Measurements from ENCODE around the gene WIPF1. TPM values are rescaled to one million over a fixed set of nuclear protein-coding genes. Genes with fewer than 3 reads are reported as not detected.

Gene WIPF1
- total and polyA plus RNA-seq, 3 experiments from 2014 or later = 200 to 326 (median 317) TPM

DNA sequence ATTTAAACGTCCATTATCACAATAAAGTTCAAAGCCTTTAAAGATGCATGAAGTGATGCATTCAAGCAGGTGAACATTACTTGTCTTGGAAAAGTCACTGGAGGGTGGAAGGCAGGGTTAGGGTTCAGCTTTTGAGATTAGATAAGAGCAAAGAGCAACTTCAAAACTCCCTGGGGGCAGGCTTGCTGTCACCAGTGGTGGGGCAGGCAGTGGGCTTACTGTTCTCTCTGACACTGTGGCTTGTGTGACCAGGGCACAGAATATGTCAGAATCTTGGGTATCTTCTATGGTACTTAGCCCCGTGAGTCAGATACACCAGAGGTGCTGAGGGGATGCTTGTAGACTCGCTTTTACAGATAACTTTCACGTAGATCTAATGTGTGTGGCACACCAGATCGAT lies 52.8 kb downstream of the WIPF1 start:
- peaks cover 3 to 21% (median 5%) of the 10 kb centered on the region in 3 donors for H3K4me1 Mint-ChIP-seq
- no peaks in the 10 kb centered on the region for H3K4me1 ChIP-seq (ENCODE audit: insufficient read depth, low read length)
- H3K9me3 Mint-ChIP-seq = no peaks in the 10 kb centered on the region
- H3K9me3 ChIP-seq (ENCODE audit: low read length) = no peaks in the 10 kb centered on the region
- H3K27me3 Mint-ChIP-seq = peaks cover 0 to 1% of the 10 kb centered on the region in 2 donors
- H3K4me3 Mint-ChIP-seq = no peak overlapping the region
- POLR2A ChIA-PET = no interaction called here
- peak overlapping the region in 2 of 8 donors; percentile 36 to 47 for H3K27ac Mint-ChIP-seq
- no peak for DNase-seq
- no peaks in the 10 kb centered on the region for H3K36me3 ChIP-seq (ENCODE audit: insufficient read depth, low read length)
- H3K27ac ChIP-seq (ENCODE audit: low read depth, low read length) = no peak overlapping the region
- H3K4me3 ChIP-seq (ENCODE audit: low read length) = no peak overlapping the region
- peaks cover 0 to 13% (median 2%) of the 10 kb centered on the region in 3 donors for H3K36me3 Mint-ChIP-seq
- CTCF ChIA-PET = interaction anchor here (1.3 kb wide), 1 partner anchor 72 kb away, joined by 4 read pairs; no protein-coding TSS in a partner anchor
- H3K27me3 ChIP-seq (ENCODE audit: insufficient read depth, low read length, poor library complexity, severe bottlenecking) = no peaks in the 10 kb centered on the region

DNA sequence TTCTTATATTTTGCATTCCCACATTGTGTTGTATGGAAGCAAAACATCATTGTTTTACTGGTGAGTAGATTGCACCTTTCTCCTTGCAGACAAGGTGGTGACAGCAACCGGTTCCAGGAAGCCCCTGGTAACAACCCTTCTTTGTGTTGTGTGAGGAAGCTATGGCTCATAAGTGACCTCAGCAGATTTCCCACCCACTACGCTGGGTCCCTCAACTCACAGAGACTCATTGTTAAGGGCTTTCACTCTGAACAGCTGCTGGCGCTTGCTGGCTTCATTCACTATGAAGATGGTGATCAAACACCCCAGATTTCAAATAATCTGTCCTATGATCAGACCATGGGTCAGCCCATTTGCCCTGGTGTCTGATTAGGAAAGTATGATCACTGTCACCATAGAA lies 53.4 kb downstream of the WIPF1 start:
- Histone ChIP-seq H3K27ac (ENCODE audit: low read depth, low read length) (no peak overlapping the region), H3K4me3 (ENCODE audit: low read length) (no peak overlapping the region), H3K4me1 (ENCODE audit: insufficient read depth, low read length) (no peaks in the 10 kb centered on the region), H3K9me3 (ENCODE audit: low read length) (no peaks in the 10 kb centered on the region), H3K27me3 (ENCODE audit: insufficient read depth, low read length, poor library complexity, severe bottlenecking) (no peaks in the 10 kb centered on the region), H3K36me3 (ENCODE audit: insufficient read depth, low read length) (no peaks in the 10 kb centered on the region)
- peak overlapping the region in 2 of 8 donors; percentile 9 to 51 for H3K27ac Mint-ChIP-seq
- ChIA-PET POLR2A (interaction anchor here (0.7 kb wide), 1 partner anchor 32 kb away, joined by 4 read pairs; no protein-coding TSS in a partner anchor), CTCF (interaction anchor here (1.3 to 2.0 kb wide), 2 partner anchors 71 to 81 kb away, joined by 4 to 10 read pairs; no protein-coding TSS in a partner anchor)
- H3K4me3 Mint-ChIP-seq = no peak overlapping the region
- peaks cover 0 to 1% of the 10 kb centered on the region in 2 donors for H3K27me3 Mint-ChIP-seq
- H3K9me3 Mint-ChIP-seq = no peaks in the 10 kb centered on the region
- H3K36me3 Mint-ChIP-seq = peaks cover 0 to 8% (median 2%) of the 10 kb centered on the region in 3 donors
- H3K4me1 Mint-ChIP-seq = peaks cover 3 to 27% (median 6%) of the 10 kb centered on the region in 3 donors
- no peak for DNase-seq

GRCh38 chr2:174540893-174541292 lies 56.7 kb downstream of the WIPF1 start:
- Mint-ChIP-seq H3K4me3 (no peak overlapping the region), H3K4me1 (peaks cover 3 to 20% (median 7%) of the 10 kb centered on the region in 3 donors), H3K36me3 (no peaks in the 10 kb centered on the region), H3K27ac (peak overlapping the region in 1 of 8 donors; percentile 50), H3K27me3 (peaks cover 0 to 8% of the 10 kb centered on the region in 2 donors), H3K9me3 (no peaks in the 10 kb centered on the region)
- no peak overlapping the region for H3K27ac ChIP-seq (ENCODE audit: low read depth, low read length)
- no peaks in the 10 kb centered on the region for H3K27me3 ChIP-seq (ENCODE audit: insufficient read depth, low read length, poor library complexity, severe bottlenecking)
- H3K4me1 ChIP-seq (ENCODE audit: insufficient read depth, low read length) = no peaks in the 10 kb centered on the region
- H3K36me3 ChIP-seq (ENCODE audit: insufficient read depth, low read length) = no peaks in the 10 kb centered on the region
- H3K4me3 ChIP-seq (ENCODE audit: low read length) = no peak overlapping the region
- POLR2A ChIA-PET = no interaction called here
- CTCF ChIA-PET = interaction anchor here (1.3 kb wide), 1 partner anchor 10 kb away, joined by 3 read pairs; no protein-coding TSS in a partner anchor
- no peaks in the 10 kb centered on the region for H3K9me3 ChIP-seq (ENCODE audit: low read length)
- DNase-seq = no peak

DNA sequence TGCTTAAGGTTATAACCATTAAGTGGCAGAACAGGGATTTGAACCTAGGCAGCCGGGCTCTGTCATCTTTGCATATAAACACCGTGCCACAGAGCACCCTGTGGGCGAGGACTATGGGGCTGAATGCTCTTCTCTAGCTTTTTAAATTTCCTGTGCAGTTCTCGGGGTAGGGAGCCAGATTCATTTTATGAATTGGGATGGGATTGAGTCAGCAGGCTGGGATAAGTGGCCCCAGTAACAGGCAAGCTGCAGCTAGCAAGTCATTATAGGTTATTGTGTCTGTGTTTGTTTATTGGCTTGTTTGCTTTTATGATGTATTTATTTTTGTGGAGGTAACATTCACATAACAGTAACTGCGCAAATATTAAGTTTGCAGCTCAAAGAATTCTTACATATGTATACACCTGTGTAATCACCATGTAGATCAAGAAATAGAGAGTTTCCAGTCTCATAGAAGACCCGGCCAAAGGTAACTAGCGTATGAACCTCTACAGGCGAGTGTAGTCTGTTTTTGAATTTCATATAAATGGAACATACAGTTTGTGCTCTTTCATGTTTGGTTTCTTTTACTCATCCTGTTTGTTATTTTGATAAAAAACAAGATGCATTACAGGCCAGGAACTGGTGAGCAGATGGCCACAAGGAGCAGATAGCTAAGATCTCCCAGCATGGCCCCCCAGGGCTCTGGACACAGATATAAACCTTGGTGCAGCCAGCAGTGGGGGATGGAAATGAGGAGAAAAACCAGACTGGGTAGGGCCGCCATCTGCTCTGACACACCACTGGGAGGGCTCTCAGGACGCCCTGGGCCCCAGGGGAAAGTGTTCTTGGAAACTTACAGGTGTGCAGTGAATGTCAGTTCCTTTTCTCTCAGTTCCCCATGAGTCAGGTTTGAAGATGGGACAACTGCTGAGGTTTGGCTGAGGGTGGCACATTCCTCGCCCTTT lies 61.6 kb downstream of the WIPF1 start:
- ChIA-PET POLR2A (no interaction called here), CTCF (interaction anchor here (0.8 to 2.3 kb wide), 2 partner anchors 73 to 166 kb away, joined by 3 to 5 read pairs; no protein-coding TSS in a partner anchor)
- H3K27ac Mint-ChIP-seq = peak overlapping the region in 2 of 8 donors; percentile 24 to 56
- peaks cover 0 to 9% (median 5%) of the 10 kb centered on the region in 3 donors for H3K4me1 Mint-ChIP-seq
- no peaks in the 10 kb centered on the region for H3K9me3 ChIP-seq (ENCODE audit: low read length)
- peaks cover 0 to 2% (median 0%) of the 10 kb centered on the region in 3 donors for H3K36me3 Mint-ChIP-seq
- H3K4me1 ChIP-seq (ENCODE audit: insufficient read depth, low read length) = no peaks in the 10 kb centered on the region
- H3K4me3 Mint-ChIP-seq = peak overlapping the region in 1 of 7 donors; percentile 30
- peaks cover 0 to 9% of the 10 kb centered on the region in 2 donors for H3K27me3 Mint-ChIP-seq
- no peak for DNase-seq
- no peak overlapping the region for H3K4me3 ChIP-seq (ENCODE audit: low read length)
- no peak overlapping the region for H3K27ac ChIP-seq (ENCODE audit: low read depth, low read length)
- H3K27me3 ChIP-seq (ENCODE audit: insufficient read depth, low read length, poor library complexity, severe bottlenecking) = no peaks in the 10 kb centered on the region
- H3K9me3 Mint-ChIP-seq = no peaks in the 10 kb centered on the region
- no peaks in the 10 kb centered on the region for H3K36me3 ChIP-seq (ENCODE audit: insufficient read depth, low read length)

- Histone ChIP-seq H3K36me3 (ENCODE audit: insufficient read depth, low read length) (no peaks in the 10 kb centered on the region), H3K4me3 (ENCODE audit: low read length) (no peak overlapping the region), H3K9me3 (ENCODE audit: low read length) (no peaks in the 10 kb centered on the region), H3K27me3 (ENCODE audit: insufficient read depth, low read length, poor library complexity, severe bottlenecking) (no peaks in the 10 kb centered on the region), H3K27ac (ENCODE audit: low read depth, low read length) (no peak overlapping the region), H3K4me1 (ENCODE audit: insufficient read depth, low read length) (no peaks in the 10 kb centered on the region)
- DNase-seq = no peak
- peaks cover 0 to 9% (median 5%) of the 10 kb centered on the region in 3 donors for H3K4me1 Mint-ChIP-seq
- H3K4me3 Mint-ChIP-seq = no peak overlapping the region
- H3K36me3 Mint-ChIP-seq = peaks cover 0 to 4% (median 0%) of the 10 kb centered on the region in 3 donors
- peak overlapping the region in 1 of 8 donors; percentile 63 for H3K27ac Mint-ChIP-seq
- no peaks in the 10 kb centered on the region for H3K9me3 Mint-ChIP-seq
- POLR2A ChIA-PET = no interaction called here
- H3K27me3 Mint-ChIP-seq = peaks cover 0 to 9% of the 10 kb centered on the region in 2 donors
- CTCF ChIA-PET = interaction anchor here (2.3 kb wide), 1 partner anchor 72 kb away, joined by 5 read pairs; no protein-coding TSS in a partner anchor
Observed at GRCh38 chr2:174535083-174535482, 62.5 kb downstream of the WIPF1 start.

GRCh38 chr2:174529916-174530315 lies 67.7 kb downstream of the WIPF1 start:
- Mint-ChIP-seq H3K27me3 (no peaks in the 10 kb centered on the region), H3K27ac (no peak overlapping the region), H3K4me1 (peaks cover 0 to 2% (median 0%) of the 10 kb centered on the region in 3 donors), H3K9me3 (peaks cover 0 to 6% (median 5%) of the 10 kb centered on the region in 5 donors), H3K4me3 (no peak overlapping the region), H3K36me3 (peaks cover under 1 to 19% (median 18%) of the 10 kb centered on the region in 3 donors)
- no peaks in the 10 kb centered on the region for H3K27me3 ChIP-seq (ENCODE audit: insufficient read depth, low read length, poor library complexity, severe bottlenecking)
- H3K4me3 ChIP-seq (ENCODE audit: low read length) = no peak overlapping the region
- ChIA-PET CTCF (no interaction called here), POLR2A (interaction anchor here (0.6 kb wide), 1 partner anchor 68 kb away, joined by 4 read pairs; no protein-coding TSS in a partner anchor)
- no peaks in the 10 kb centered on the region for H3K4me1 ChIP-seq (ENCODE audit: insufficient read depth, low read length)
- no peak for DNase-seq
- H3K9me3 ChIP-seq (ENCODE audit: low read length) = no peaks in the 10 kb centered on the region
- H3K36me3 ChIP-seq (ENCODE audit: insufficient read depth, low read length) = no peaks in the 10 kb centered on the region
- no peak overlapping the region for H3K27ac ChIP-seq (ENCODE audit: low read depth, low read length)

- no peak overlapping the region for H3K27ac Mint-ChIP-seq
- H3K4me1 ChIP-seq (ENCODE audit: insufficient read depth, low read length) = no peaks in the 10 kb centered on the region
- H3K4me3 ChIP-seq (ENCODE audit: low read length) = no peak overlapping the region
- H3K4me1 Mint-ChIP-seq = peaks cover 0 to 9% (median 8%) of the 10 kb centered on the region in 3 donors
- H3K27me3 ChIP-seq (ENCODE audit: insufficient read depth, low read length, poor library complexity, severe bottlenecking) = no peaks in the 10 kb centered on the region
- no peak for DNase-seq
- H3K27me3 Mint-ChIP-seq = no peaks in the 10 kb centered on the region
- H3K36me3 Mint-ChIP-seq = peaks cover 7 to 24% (median 22%) of the 10 kb centered on the region in 3 donors
- no peak overlapping the region for H3K4me3 Mint-ChIP-seq
- ChIA-PET POLR2A (no interaction called here), CTCF (interaction anchor here (1.0 kb wide), 1 partner anchor 65 kb away, joined by 4 read pairs; no protein-coding TSS in a partner anchor)
- H3K9me3 ChIP-seq (ENCODE audit: low read length) = no peaks in the 10 kb centered on the region
- no peaks in the 10 kb centered on the region for H3K36me3 ChIP-seq (ENCODE audit: insufficient read depth, low read length)
- H3K9me3 Mint-ChIP-seq = peaks cover 0 to 6% (median 5%) of the 10 kb centered on the region in 5 donors
- no peak overlapping the region for H3K27ac ChIP-seq (ENCODE audit: low read depth, low read length)
Observed at GRCh38 chr2:174527959-174528358, 69.6 kb downstream of the WIPF1 start.

Measured in CD8-positive, alpha-beta memory T cell (primary cell).